ENCODE results near the gene FHOD3. TPM values are rescaled to one million over a fixed set of nuclear protein-coding genes. Genes with fewer than 3 reads are reported as not detected.

FHOD3 gene
- total RNA-seq, 4 donors from 2014 or later: 24.1 to 51.4 (median 33.8) TPM

- no peak for DNase-seq (ENCODE audit: extremely low spot score)
- Histone ChIP-seq H3K4me3 (no peak overlapping the region), H3K27ac (replicated peaks in 1 of 4) (no peak overlapping the region), H3K27me3 (no peaks in the 10 kb centered on the region), H3K36me3 (no peaks in the 10 kb centered on the region), H3K9me3 (peaks cover 0 to 18% (median 12%) of the 10 kb centered on the region in 4 donors), H3K4me1 (peaks cover 0 to 12% (median 0%) of the 10 kb centered on the region in 4 donors)
- TF ChIP-seq EP300 (IDR thresholded peaks at IDR 0.05) (no peak), POLR2A (IDR thresholded peaks at IDR 0.05; ENCODE audit: low read depth) (no peak), POLR2AphosphoS5 (IDR thresholded peaks at IDR 0.05) (no peak), CTCF (IDR thresholded peaks at IDR 0.05) (no peak)
- intact Hi-C loops (cut with DNase I): no loop called here
Measured at GRCh38 chr18:36397033-36397432, 99.5 kb downstream of the FHOD3 start.

DNA sequence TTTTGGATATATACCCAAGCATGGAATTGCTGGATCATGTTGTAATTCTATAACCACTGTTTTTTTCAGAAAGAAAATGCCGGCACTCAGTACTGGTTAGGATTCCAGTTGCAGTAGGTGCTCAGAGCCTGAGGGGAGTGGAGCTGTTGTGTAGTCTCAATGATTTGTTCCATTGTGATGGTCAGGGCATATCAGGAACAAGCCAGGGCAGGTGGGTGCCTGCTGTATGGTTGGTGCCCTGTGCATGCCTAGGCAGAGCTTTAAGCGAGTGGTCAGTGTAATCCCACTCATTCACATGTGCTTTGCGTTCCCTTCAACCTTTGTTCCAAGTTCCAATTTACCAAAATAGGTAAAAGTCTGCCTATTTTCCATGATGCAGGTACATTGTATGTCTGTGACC lies 100.9 kb downstream of the FHOD3 start:
- H3K27ac ChIP-seq (replicated peaks in 1 of 4): no peak overlapping the region
- intact Hi-C loops (cut with DNase I): no loop called here
- H3K36me3 ChIP-seq: no peaks in the 10 kb centered on the region
- H3K4me3 ChIP-seq: no peak overlapping the region
- peaks cover 0 to 18% (median 12%) of the 10 kb centered on the region in 4 donors for H3K9me3 ChIP-seq
- no peaks in the 10 kb centered on the region for H3K27me3 ChIP-seq
- 90% methylated on average over 3 of the region's 3 CpGs for WGBS
- H3K4me1 ChIP-seq: peaks cover 0 to 11% (median 8%) of the 10 kb centered on the region in 4 donors
- peak; percentile 86 for DNase-seq (ENCODE audit: extremely low spot score)
- TF ChIP-seq POLR2AphosphoS5 (IDR thresholded peaks at IDR 0.05): no peak
- TF ChIP-seq POLR2A (IDR thresholded peaks at IDR 0.05; ENCODE audit: low read depth): no peak
- TF ChIP-seq CTCF (IDR thresholded peaks at IDR 0.05): no peak
- no peak for TF ChIP-seq EP300 (IDR thresholded peaks at IDR 0.05)

DNA sequence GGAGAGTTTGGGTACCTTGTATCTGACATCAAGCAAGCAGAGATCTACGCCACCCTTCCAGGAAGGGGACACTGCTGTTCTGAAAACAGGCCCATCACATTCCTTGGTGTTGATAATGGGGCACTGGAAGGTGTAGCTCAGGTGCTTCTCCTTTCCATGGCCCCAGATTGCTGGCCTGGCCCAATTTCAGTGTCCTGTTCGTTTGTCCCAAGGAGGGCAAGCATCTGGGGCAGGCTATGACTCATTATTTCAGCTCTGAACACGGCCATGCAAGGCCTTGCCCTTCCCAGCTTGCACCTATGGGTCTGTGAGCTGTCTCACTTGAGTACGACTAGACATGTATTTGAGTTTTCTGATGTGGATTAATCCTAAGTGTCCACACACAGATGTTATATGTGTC lies 101.5 kb downstream of the FHOD3 start:
- intact Hi-C loops (cut with DNase I): no loop called here
- Histone ChIP-seq H3K4me1 (peaks cover 0 to 11% (median 8%) of the 10 kb centered on the region in 4 donors), H3K9me3 (peaks cover 0 to 15% (median 12%) of the 10 kb centered on the region in 4 donors), H3K4me3 (no peak overlapping the region), H3K27ac (replicated peaks in 1 of 4) (no peak overlapping the region), H3K27me3 (no peaks in the 10 kb centered on the region), H3K36me3 (no peaks in the 10 kb centered on the region)
- no peak for TF ChIP-seq CTCF (IDR thresholded peaks at IDR 0.05)
- TF ChIP-seq EP300 (IDR thresholded peaks at IDR 0.05): no peak
- no peak for TF ChIP-seq POLR2AphosphoS5 (IDR thresholded peaks at IDR 0.05)
- TF ChIP-seq POLR2A (IDR thresholded peaks at IDR 0.05; ENCODE audit: low read depth): no peak
- 94% methylated on average over 3 of the region's 4 CpGs for WGBS
- peak; percentile 85 for DNase-seq (ENCODE audit: extremely low spot score)

- Histone ChIP-seq H3K27ac (replicated peaks in 1 of 4) (no peak overlapping the region), H3K27me3 (no peaks in the 10 kb centered on the region)
- intact Hi-C loops (cut with DNase I): no loop called here
Measured at GRCh38 chr18:36401462-36401861, 103.9 kb downstream of the FHOD3 start.

More at GRCh38 chr18:36401462-36401861, 103.9 kb downstream of the FHOD3 start:
- peaks cover 0 to 6% (median under 1%) of the 10 kb centered on the region in 4 donors for H3K9me3 ChIP-seq
- H3K4me3 ChIP-seq: no peak overlapping the region
- TF ChIP-seq POLR2A (IDR thresholded peaks at IDR 0.05; ENCODE audit: low read depth): no peak
- no peak for TF ChIP-seq POLR2AphosphoS5 (IDR thresholded peaks at IDR 0.05)
- TF ChIP-seq EP300 (IDR thresholded peaks at IDR 0.05): no peak
- TF ChIP-seq CTCF (IDR thresholded peaks at IDR 0.05): no peak
- H3K36me3 ChIP-seq: no peaks in the 10 kb centered on the region
- H3K4me1 ChIP-seq: peaks cover 0 to 11% (median 10%) of the 10 kb centered on the region in 4 donors
- WGBS: 93% methylated on average over 2 of the region's 2 CpGs
- peak; percentile 34 for DNase-seq (ENCODE audit: extremely low spot score)

Data from esophagus muscularis mucosa (tissue), 4 donors.